Keratinocyte (primary cell): ENCODE results near the gene SLC41A1. TPM values are rescaled to one million over a fixed set of nuclear protein-coding genes. Genes with fewer than 3 reads are reported as not detected.

Experiments used
- DNase-seq: peaks from one replicate; pipeline ENCODE4 v3.0.0-alpha.2; 2011; ENCODE audit warnings: low read depth, missing footprints, low spot score
- FAIRE-seq: peaks from 2 replicates; lab custom pipeline; 2011; peaks lifted over from hg19 to GRCh38; lab: Jason Lieb, UNC
- H2AFZ ChIP-seq: 2 replicates; pipeline ENCODE4 v1.6.0; 2012; ENCODE audit warnings: low read length, control low read depth, inconsistent platforms; ENCODE audit not compliant: control insufficient read depth
- H3K27ac ChIP-seq: 2 replicates; pipeline ENCODE4 v1.5.1; 2011; ENCODE audit warnings: low read length; ENCODE audit not compliant: control insufficient read depth, insufficient read depth
- H3K27me3 ChIP-seq: 3 replicates; pipeline ENCODE4 v1.6.0; 2011; ENCODE audit warnings: low read length; ENCODE audit not compliant: control insufficient read depth, insufficient read depth; ENCODE audit errors: extremely low read depth
- H3K36me3 ChIP-seq, 2 experiments: 2 replicates in 1 of 2; 3 replicates in 1 of 2; pipeline ENCODE4 v1.5.1; 2011; ENCODE audit warnings: low read length in 2 of 2, mild to moderate bottlenecking in 1 of 2; ENCODE audit not compliant: control insufficient read depth in 2 of 2, insufficient read depth in 2 of 2; ENCODE audit errors: extremely low read depth in 1 of 2
- H3K4me1 ChIP-seq: 3 replicates; pipeline ENCODE4 v1.5.1; 2011; ENCODE audit warnings: low read length; ENCODE audit not compliant: control insufficient read depth, insufficient read depth; ENCODE audit errors: extremely low read depth
- H3K4me2 ChIP-seq: 3 replicates; pipeline ENCODE4 v1.6.0; 2011; ENCODE audit warnings: low read depth, low read length; ENCODE audit not compliant: control insufficient read depth, insufficient read depth; ENCODE audit errors: extremely low read depth
- H3K4me3 ChIP-seq, 3 experiments: fragments of 200-600 bp in 1 of 3; sonication (generic) in 1 of 3; 2 replicates in 2 of 3; 3 replicates in 1 of 3; pipeline ENCODE4 v1.5.1; 2011 to 2016; ENCODE audit warnings: low read length in 3 of 3, mild to moderate bottlenecking in 3 of 3, control low read depth in 2 of 3, inconsistent platforms in 1 of 3, low read depth in 1 of 3, mixed read lengths in 1 of 3, mixed run types in 1 of 3, moderate library complexity in 1 of 3; ENCODE audit not compliant: control insufficient read depth in 2 of 3, insufficient read depth in 2 of 3; ENCODE audit errors: extremely low read depth in 1 of 3
- H3K79me2 ChIP-seq: 2 replicates; pipeline ENCODE4 v1.6.0; 2012; ENCODE audit warnings: low read length; ENCODE audit not compliant: control insufficient read depth, insufficient read depth
- H3K9ac ChIP-seq: 3 replicates; pipeline ENCODE4 v1.6.0; 2011; ENCODE audit warnings: low read length; ENCODE audit not compliant: control insufficient read depth, insufficient read depth; ENCODE audit errors: extremely low read depth
- H3K9me1 ChIP-seq: 3 replicates; pipeline ENCODE4 v1.6.0; 2011; ENCODE audit warnings: low read length; ENCODE audit not compliant: control insufficient read depth, insufficient read depth; ENCODE audit errors: extremely low read depth
- H3K9me3 ChIP-seq: 2 replicates; pipeline ENCODE4 v1.5.1; 2012; ENCODE audit warnings: low read depth, low read length; ENCODE audit not compliant: control insufficient read depth
- H4K20me1 ChIP-seq: 3 replicates; pipeline ENCODE4 v1.6.0; 2011; ENCODE audit warnings: low read length; ENCODE audit not compliant: control insufficient read depth, insufficient read depth; ENCODE audit errors: extremely low read depth
- CTCF ChIP-seq, 3 experiments: IDR thresholded peaks in 1 of 3; conservative IDR thresholded peaks in 1 of 3; optimal IDR thresholded peaks in 1 of 3; 2 replicates in 2 of 3; 3 replicates in 1 of 3; pipeline versions ENCODE3 to v1.5.1; 2011; ENCODE audit warnings: low read length in 3 of 3, mild to moderate bottlenecking in 3 of 3, moderate library complexity in 2 of 3, control low read depth in 1 of 3, inconsistent platforms in 1 of 3; ENCODE audit not compliant: insufficient read depth in 2 of 3; ENCODE audit errors: extremely low read depth in 1 of 3
- EZH2 ChIP-seq: IDR thresholded peaks from one replicate; pipeline ENCODE4 v1.6.1; 2012; ENCODE audit warnings: inconsistent platforms, mild to moderate bottlenecking, low read length, moderate library complexity
- dilution Hi-C: fragments of 300-500 bp; cut with MboI; formaldehyde crosslinking; loops from one replicate; pipeline ENCODE4 v1.7.0; 2020; ENCODE audit warnings: low sequenced_read_pairs; ENCODE audit not compliant: extremely low pct_ligation_motif_present
- polyA plus RNA-seq, 5 experiments: library from polyadenylated mRNA; depleted of rRNA in 3 of 5; stranded (reverse) in 3 of 5; stranded (forward) in 1 of 5; unstranded in 1 of 5; fragments of >200 nt; gene quantifications; 1 replicate in 1 of 5; 2 replicates in 3 of 5; 3 replicates in 1 of 5; pipeline versions ENCODE4 v1.2.1 to v1.2.3, GENCODE V29; 2011 to 2012; ENCODE audit warnings: missing spikeins in 2 of 5, low read depth in 1 of 5, low replicate concordance in 1 of 5

Gene SLC41A1
- polyA plus RNA-seq, 1 donor (not counting 4 experiments of a cell fraction or from before 2014, with no cell fraction given) = 21.7 TPM

DNA sequence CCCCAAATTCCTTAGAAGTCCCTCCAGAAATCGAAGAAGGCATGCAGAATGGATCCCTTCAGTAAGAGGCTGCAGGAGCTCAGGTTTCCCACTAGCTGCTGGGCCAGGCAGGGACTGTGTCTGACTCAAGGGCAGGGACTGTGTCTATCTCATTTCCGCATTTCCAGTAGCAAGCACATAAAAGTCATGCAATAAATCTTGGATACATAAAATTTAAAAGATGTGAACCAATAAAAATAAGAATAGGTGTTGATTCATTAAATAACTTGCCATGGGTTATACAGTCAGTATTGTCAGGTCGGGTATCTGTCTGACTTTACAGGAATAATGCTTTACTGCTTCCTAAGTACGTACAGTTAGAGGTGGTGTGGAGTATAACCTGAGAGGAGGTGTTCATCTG lies 21.8 kb upstream of the SLC41A1 start:
- H3K27ac ChIP-seq = no peak overlapping the region
- dilution Hi-C loops = no loop called here
- FAIRE-seq = no peak

GRCh38 chr1:205832326-205832751 lies 19.3 kb upstream of the SLC41A1 start:
- FAIRE-seq = no peak

More for the DNA sequence above, 21.8 kb upstream of the SLC41A1 start:
- DNase-seq = no peak
- Histone ChIP-seq H3K9me1 (no peaks in the 10 kb centered on the region), H3K9ac (no peak overlapping the region), H3K36me3 (no peaks in the 10 kb centered on the region), H3K4me1 (no peaks in the 10 kb centered on the region), H3K9me3 (no peaks in the 10 kb centered on the region), H4K20me1 (no peaks in the 10 kb centered on the region), H2AFZ (no peak overlapping the region), H3K27me3 (peaks cover 5% of the 10 kb centered on the region), H3K79me2 (no peaks in the 10 kb centered on the region), H3K4me2 (no peak overlapping the region), H3K4me3 (no peak overlapping the region)
- no peak for TF ChIP-seq EZH2
- TF ChIP-seq CTCF (optimal IDR thresholded peaks at IDR 0.05 in 1 of 3, IDR thresholded peaks at IDR 0.05 in 1 of 3, conservative IDR thresholded peaks at IDR 0.05 in 1 of 3; ENCODE audit: extremely low read depth in 1 of 3, insufficient read depth in 2 of 3, low read length in 3 of 3) = no peak

More at GRCh38 chr1:205832326-205832751, 19.3 kb upstream of the SLC41A1 start:
- TF ChIP-seq EZH2 (no peak), CTCF (optimal IDR thresholded peaks at IDR 0.05 in 1 of 3, IDR thresholded peaks at IDR 0.05 in 1 of 3, conservative IDR thresholded peaks at IDR 0.05 in 1 of 3; ENCODE audit: extremely low read depth in 1 of 3, insufficient read depth in 2 of 3, low read length in 3 of 3) (no peak)
- H3K4me1 ChIP-seq = no peaks in the 10 kb centered on the region
- dilution Hi-C loops = no loop called here
- DNase-seq = no peak
- no peaks in the 10 kb centered on the region for H3K79me2 ChIP-seq
- no peak overlapping the region for H3K27ac ChIP-seq
- H3K9ac ChIP-seq = no peak overlapping the region
- no peaks in the 10 kb centered on the region for H3K36me3 ChIP-seq
- H3K9me3 ChIP-seq = no peaks in the 10 kb centered on the region
- no peak overlapping the region for H3K4me3 ChIP-seq
- H2AFZ ChIP-seq = no peak overlapping the region
- no peak overlapping the region for H3K4me2 ChIP-seq
- H3K9me1 ChIP-seq = no peaks in the 10 kb centered on the region
- H3K27me3 ChIP-seq = peaks cover 10% of the 10 kb centered on the region
- H4K20me1 ChIP-seq = no peaks in the 10 kb centered on the region
